OCI-LY7 (cell line): ENCODE results near the gene GALM. TPM values are rescaled to one million over a fixed set of nuclear protein-coding genes. Genes with fewer than 3 reads are reported as not detected.
A peak's percentile ranks its signal among the peaks of the same experiment; 100 is the strongest.

Experiments used
- BruUV-seq: library from RNA; stranded (reverse); fragments of 400-500 nt; replicated peaks from 2 replicates; lab custom pipeline; 2021; lab: Mats Ljungman, UMichigan
- CTCF ChIA-PET: fragments of 300-600 bp; sonication (Branson Sonifier 250); formaldehyde crosslinking; loops from one replicate; lab custom pipeline; 2022; ENCODE audit warnings: antibody characterized with exemption; ENCODE audit not compliant: unreplicated experiment; lab: Charles Lee
- POLR2A ChIA-PET: fragments of 300-600 bp; sonication (Branson Sonifier 250); formaldehyde crosslinking; loops from one replicate; lab custom pipeline; 2022; ENCODE audit warnings: antibody characterized with exemption; lab: Charles Lee
- DNase-seq: peaks from one replicate; pipeline ENCODE4 v3.0.0-alpha.2; 2015; ENCODE audit warnings: low spot score
- H2AFZ ChIP-seq: fragments of 200-600 bp; sonication (generic), shearing (Covaris generic); 2 replicates; pipeline ENCODE4 v1.6.1; 2014; ENCODE audit warnings: mild to moderate bottlenecking, antibody characterized with exemption, low read length, moderate library complexity
- H3K27ac ChIP-seq: fragments of 200-600 bp; sonication (generic); 2 replicates; pipeline ENCODE4 v1.5.1; 2014; ENCODE audit warnings: mixed run types, low read depth, mild to moderate bottlenecking, moderate library complexity, low read length, inconsistent platforms; ENCODE audit not compliant: poor library complexity, severe bottlenecking
- H3K36me3 ChIP-seq: fragments of 200-600 bp; sonication (generic); 2 replicates; pipeline ENCODE4 v1.6.1; 2014; ENCODE audit warnings: mild to moderate bottlenecking, antibody characterized with exemption, low read length, moderate library complexity, mixed read lengths; ENCODE audit not compliant: insufficient read depth
- H3K4me1 ChIP-seq: fragments of 200-600 bp; sonication (generic); 2 replicates; pipeline ENCODE4 v1.5.1; 2014; ENCODE audit warnings: mild to moderate bottlenecking, low read length; ENCODE audit not compliant: insufficient read depth, poor library complexity, severe bottlenecking
- H3K4me2 ChIP-seq: fragments of 200-600 bp; sonication (generic); 2 replicates; pipeline ENCODE4 v1.6.1; 2014; ENCODE audit warnings: mild to moderate bottlenecking, low read length
- H3K4me3 ChIP-seq: fragments of 200-600 bp; sonication (generic); 2 replicates; pipeline ENCODE4 v1.5.1; 2014; ENCODE audit warnings: mild to moderate bottlenecking, low read depth, low read length; ENCODE audit not compliant: poor library complexity, severe bottlenecking
- H3K79me2 ChIP-seq: fragments of 200-600 bp; sonication (generic); 2 replicates; pipeline ENCODE4 v1.6.1; 2016; ENCODE audit warnings: low read depth, mild to moderate bottlenecking, low read length, moderate library complexity, mixed read lengths; ENCODE audit not compliant: insufficient read depth
- H3K9me2 ChIP-seq: fragments of 200-600 bp; sonication (generic); 2 replicates; pipeline ENCODE4 v1.6.1; 2016; ENCODE audit warnings: mild to moderate bottlenecking, low read length, mixed read lengths; ENCODE audit not compliant: insufficient read depth
- H3K9me3 ChIP-seq: fragments of 200-600 bp; sonication (generic); 2 replicates; pipeline ENCODE4 v1.6.1; 2014; ENCODE audit warnings: mild to moderate bottlenecking, mixed run types, low read length, mixed read lengths
- H4K20me1 ChIP-seq: fragments of 200-600 bp; sonication (generic); 2 replicates; pipeline ENCODE4 v1.6.1; 2014; ENCODE audit warnings: mild to moderate bottlenecking, antibody characterized with exemption, low read length, moderate library complexity, mixed read lengths; ENCODE audit not compliant: insufficient read depth
- CTCF ChIP-seq: fragments of 200-600 bp; sonication (generic); conservative IDR thresholded peaks from 2 replicates; pipeline ENCODE4 v1.5.1; 2014; ENCODE audit warnings: mild to moderate bottlenecking, antibody characterized with exemption, low read length, moderate library complexity, mixed read lengths
- EZH2phosphoT487 ChIP-seq: fragments of 200-600 bp; sonication (generic); IDR thresholded peaks from 2 replicates; pipeline ENCODE4 v1.6.1; 2018; ENCODE audit warnings: low read depth, borderline replicate concordance, mild to moderate bottlenecking, mixed run types, antibody characterized with exemption, low read length, moderate library complexity, mixed read lengths
- intact Hi-C: fragments of 100-400 bp; cut with micrococcal nuclease; formaldehyde crosslinking; loops from one replicate; pipeline ENCODE4 v1.10.0; 2022; ENCODE audit not compliant: unreplicated experiment
- total RNA-seq, 2 experiments: library from RNA; depleted of rRNA in 1 of 2; stranded (reverse); fragments of >200 nt in 1 of 2; shearing (Covaris generic) in 1 of 2; gene quantifications; 2 replicates each; pipeline ENCODE4 v1.2.3, GENCODE V29; 2014 to 2022

GALM gene
- total RNA-seq, 2 experiments from 2014 or later: 5.5 to 10.8 TPM

DNA sequence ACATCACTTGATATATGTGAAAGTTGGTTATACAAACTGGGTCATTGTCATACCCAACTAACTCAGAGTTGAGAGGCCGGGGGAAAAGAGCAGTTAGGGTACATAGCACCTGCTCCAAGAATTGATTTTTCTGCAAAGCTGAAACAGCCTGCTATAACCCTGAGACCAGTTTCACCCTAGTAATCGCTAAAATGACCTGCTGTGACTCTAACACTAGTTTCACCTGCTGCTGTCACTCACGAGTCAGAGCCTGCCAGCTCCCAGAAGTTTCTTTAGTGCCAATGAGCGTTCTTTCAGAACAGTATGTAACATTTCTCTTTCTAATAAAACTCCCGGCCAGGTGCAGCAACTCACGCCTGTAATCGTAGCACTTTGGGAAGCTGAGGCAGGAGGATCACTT lies 57.3 kb downstream of the GALM start:
- intact Hi-C loops: no loop called here
- H3K27ac ChIP-seq: no peak overlapping the region
- POLR2A ChIA-PET: interaction anchor here (0.8 to 1.0 kb wide), 3 partner anchors 125 to 191 kb away, joined by 3 read pairs; no protein-coding TSS in a partner anchor

GRCh38 chr2:38727661-38728060 lies 61.7 kb downstream of the GALM start:
- H4K20me1 ChIP-seq: no peaks in the 10 kb centered on the region
- peaks cover 23% of the 10 kb centered on the region for H3K4me1 ChIP-seq
- BruUV-seq: no TSS peak
- no peak for DNase-seq
- no peak overlapping the region for H3K4me2 ChIP-seq
- CTCF ChIA-PET: no interaction called here
- TF ChIP-seq EZH2phosphoT487 (no peak), CTCF (no peak)
- no peaks in the 10 kb centered on the region for H3K9me2 ChIP-seq
- intact Hi-C loops: no loop called here
- POLR2A ChIA-PET: interaction anchor here (0.7 kb wide), 1 partner anchor 189 kb away, joined by 3 read pairs; no protein-coding TSS in a partner anchor
- H3K36me3 ChIP-seq: peaks cover 5% of the 10 kb centered on the region; the same call in 1 of the 2 replicates
- H3K27ac ChIP-seq: no peak overlapping the region
- no peak overlapping the region for H2AFZ ChIP-seq
- no peak overlapping the region for H3K4me3 ChIP-seq
- no peaks in the 10 kb centered on the region for H3K9me3 ChIP-seq
- no peaks in the 10 kb centered on the region for H3K79me2 ChIP-seq

More for the DNA sequence above, 57.3 kb downstream of the GALM start:
- TF ChIP-seq EZH2phosphoT487 (no peak), CTCF (no peak)
- no peak overlapping the region for H3K4me3 ChIP-seq
- CTCF ChIA-PET: interaction anchor here (1.6 to 2.7 kb wide), 2 partner anchors 142 to 158 kb away, joined by 3 to 9 read pairs; no protein-coding TSS in a partner anchor
- no peak overlapping the region for H2AFZ ChIP-seq
- no peaks in the 10 kb centered on the region for H4K20me1 ChIP-seq
- no peaks in the 10 kb centered on the region for H3K36me3 ChIP-seq
- peaks cover 20% of the 10 kb centered on the region for H3K4me1 ChIP-seq
- H3K9me3 ChIP-seq: no peaks in the 10 kb centered on the region
- no TSS peak for BruUV-seq
- no peak for DNase-seq
- peak overlapping the region; percentile 55; the same call in 1 of the 2 replicates for H3K4me2 ChIP-seq
- no peaks in the 10 kb centered on the region for H3K9me2 ChIP-seq
- no peaks in the 10 kb centered on the region for H3K79me2 ChIP-seq

DNA sequence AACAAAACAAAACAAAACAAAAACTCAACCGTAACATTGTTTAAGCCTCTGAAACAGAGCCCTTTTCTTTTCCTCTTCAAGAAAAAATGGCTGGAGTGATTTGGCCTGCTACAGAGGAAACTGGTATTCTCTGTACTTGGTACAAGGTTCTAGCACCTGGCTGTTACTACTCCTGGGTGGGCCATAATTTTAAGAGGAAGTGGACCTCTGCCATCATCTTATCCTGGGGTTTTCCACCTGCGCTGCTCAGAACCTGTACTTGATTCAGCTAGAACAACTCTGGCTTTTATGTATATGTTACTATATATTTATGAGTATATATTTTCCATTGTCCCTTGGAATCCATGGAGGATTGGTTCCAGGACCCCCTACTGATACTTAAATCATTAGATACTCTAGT lies 62.8 kb downstream of the GALM start:
- peaks cover 5% of the 10 kb centered on the region; the same call in 1 of the 2 replicates for H3K36me3 ChIP-seq
- no peaks in the 10 kb centered on the region for H3K9me3 ChIP-seq
- H4K20me1 ChIP-seq: no peaks in the 10 kb centered on the region
- H3K4me2 ChIP-seq: no peak overlapping the region
- no peaks in the 10 kb centered on the region for H3K79me2 ChIP-seq
- no peak for TF ChIP-seq EZH2phosphoT487
- no peak overlapping the region for H3K4me3 ChIP-seq
- no TSS peak for BruUV-seq
- no peak overlapping the region for H2AFZ ChIP-seq
- no peaks in the 10 kb centered on the region for H3K9me2 ChIP-seq
- CTCF ChIA-PET: no interaction called here
- intact Hi-C loops: no loop called here
- H3K4me1 ChIP-seq: peaks cover 24% of the 10 kb centered on the region
- DNase-seq: no peak
- H3K27ac ChIP-seq: no peak overlapping the region
- POLR2A ChIA-PET: interaction anchor here (0.6 to 1.6 kb wide), 3 partner anchors 114 to 152 kb away, joined by 3 to 8 read pairs (median 4); no protein-coding TSS in a partner anchor
